Endometrium (tissue), 2 donors: ENCODE data around the gene BMP3.

Experiments
- FAIRE-seq: peaks from 2 replicates; lab custom pipeline; 2012; peaks lifted over from hg19 to GRCh38; lab: Jason Lieb, UNC
- donor health status: control.
- donor health status: control.

The BMP3 gene

DNA sequence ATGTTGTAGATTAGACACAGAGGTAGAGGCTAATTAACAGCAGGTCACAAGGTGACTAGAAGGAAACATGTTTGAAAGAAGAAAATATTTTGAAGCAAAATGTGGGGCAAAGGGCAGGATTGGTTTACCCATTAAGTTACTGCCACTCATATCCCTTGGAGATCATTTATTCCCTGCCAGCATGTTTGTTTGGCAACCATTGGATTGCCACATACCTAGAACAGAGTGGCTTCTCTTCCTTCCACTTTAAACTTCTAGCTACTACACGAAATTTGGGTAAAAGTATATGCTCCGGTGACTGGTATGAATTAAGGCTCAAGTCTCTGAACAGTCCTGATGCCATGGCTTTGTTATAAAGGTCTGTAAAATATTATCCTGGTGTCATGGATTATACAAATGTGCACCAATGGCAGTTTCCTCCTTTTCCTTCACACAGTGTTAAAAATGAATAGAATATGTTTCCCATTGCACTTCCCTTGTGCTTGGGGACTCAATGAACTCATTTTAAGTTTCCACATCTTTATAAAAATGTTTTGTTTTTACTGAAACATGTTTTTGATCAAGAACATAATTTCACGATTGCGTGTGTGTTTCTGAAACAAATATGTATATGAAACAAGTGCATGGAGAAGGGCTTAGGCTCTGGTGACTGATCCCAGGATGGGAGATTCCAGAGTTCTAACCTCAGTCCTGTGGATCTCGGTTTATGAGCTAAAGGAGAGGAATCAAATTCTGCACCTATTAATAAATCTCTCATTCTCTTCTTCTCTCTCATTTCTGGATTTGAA is 12.3 kb downstream of the BMP3 start:
- no peak for FAIRE-seq

DNA sequence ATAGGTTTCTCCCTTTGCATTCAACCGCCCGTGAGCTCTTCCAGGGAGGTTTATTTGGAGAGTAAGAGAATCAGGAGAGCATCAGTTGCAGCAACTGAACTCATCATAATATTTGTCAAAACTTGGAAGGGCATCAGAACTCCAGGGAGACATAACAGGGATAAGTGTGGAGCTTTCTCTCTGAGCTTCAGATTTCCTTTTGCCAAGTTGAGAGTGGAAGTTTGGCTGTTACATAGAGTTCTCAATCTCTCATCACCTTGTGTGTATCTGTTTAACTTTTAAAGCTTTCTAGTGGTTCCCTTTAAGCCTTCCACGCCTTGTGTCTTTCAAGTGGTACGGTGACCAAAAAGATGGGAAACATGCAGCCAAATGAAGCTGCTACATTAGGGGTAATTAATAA is 18.8 kb downstream of the BMP3 start:
- FAIRE-seq: no peak

DNA sequence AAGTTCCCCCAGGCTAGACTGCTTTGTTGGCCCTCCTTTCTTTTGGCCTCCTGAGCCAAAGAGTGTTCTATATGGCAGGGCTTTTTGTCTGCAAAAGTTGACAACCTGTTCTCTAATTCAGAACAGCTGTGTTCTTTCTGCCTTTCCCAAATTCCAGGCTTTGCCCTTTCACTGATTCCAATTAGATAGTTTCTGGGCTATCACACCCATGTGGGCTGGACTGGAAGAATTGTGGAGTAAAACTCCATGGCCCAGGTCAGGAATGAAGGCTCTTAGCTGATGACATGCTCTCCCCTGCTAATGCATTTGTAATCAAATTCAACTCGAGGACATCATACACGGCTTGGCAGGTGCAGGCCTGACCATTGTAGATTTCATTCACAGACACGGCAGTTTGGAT is 19.4 kb downstream of the BMP3 start:
- FAIRE-seq: no peak

DNA sequence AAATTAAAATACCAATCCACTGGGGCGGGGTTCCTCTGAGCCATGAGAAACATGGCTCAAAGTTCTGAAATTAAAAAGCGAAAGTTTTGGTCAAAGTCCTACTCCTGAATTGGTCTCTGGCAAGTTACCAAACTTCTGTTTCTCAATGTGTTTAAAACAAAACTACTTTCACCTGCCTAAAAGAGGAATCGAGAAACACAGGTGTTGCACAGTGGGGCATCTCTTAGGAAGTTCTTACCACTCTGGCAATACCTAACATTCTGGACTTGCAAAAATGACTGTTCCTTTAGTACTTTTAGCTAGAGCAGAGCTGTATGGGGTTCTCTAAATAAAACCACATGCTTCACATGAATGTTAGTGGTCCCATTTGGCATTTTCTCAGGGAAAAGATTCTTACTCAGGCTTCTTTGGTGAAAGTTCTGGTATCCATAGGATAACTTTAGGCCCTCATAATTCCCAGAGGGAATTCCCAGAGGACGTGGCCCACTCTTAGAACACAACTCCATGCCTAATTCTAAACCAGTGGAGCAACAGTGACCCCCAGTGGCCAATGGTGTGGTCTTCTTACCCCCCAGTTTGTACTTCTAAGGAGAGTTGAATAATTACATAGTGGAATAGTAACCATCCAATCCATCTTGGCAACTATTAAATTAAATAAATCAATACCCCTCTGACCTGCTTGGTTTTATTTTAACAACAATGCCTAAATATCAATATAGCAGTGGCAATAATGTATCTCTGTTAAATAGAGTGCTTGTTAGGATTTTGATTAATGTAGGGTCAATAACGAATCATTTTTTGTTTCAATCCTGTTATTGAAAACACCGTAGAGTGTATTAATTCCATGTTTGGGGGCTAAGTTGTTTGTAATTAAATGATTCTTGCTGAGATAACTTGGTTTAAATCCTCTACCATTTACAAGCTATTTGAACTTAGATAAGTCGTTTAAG is 21.9 kb downstream of the BMP3 start:
- FAIRE-seq: no peak

- FAIRE-seq: no peak
Measured at GRCh38 chr4:81058621-81059020, 28.1 kb downstream of the BMP3 start.

DNA sequence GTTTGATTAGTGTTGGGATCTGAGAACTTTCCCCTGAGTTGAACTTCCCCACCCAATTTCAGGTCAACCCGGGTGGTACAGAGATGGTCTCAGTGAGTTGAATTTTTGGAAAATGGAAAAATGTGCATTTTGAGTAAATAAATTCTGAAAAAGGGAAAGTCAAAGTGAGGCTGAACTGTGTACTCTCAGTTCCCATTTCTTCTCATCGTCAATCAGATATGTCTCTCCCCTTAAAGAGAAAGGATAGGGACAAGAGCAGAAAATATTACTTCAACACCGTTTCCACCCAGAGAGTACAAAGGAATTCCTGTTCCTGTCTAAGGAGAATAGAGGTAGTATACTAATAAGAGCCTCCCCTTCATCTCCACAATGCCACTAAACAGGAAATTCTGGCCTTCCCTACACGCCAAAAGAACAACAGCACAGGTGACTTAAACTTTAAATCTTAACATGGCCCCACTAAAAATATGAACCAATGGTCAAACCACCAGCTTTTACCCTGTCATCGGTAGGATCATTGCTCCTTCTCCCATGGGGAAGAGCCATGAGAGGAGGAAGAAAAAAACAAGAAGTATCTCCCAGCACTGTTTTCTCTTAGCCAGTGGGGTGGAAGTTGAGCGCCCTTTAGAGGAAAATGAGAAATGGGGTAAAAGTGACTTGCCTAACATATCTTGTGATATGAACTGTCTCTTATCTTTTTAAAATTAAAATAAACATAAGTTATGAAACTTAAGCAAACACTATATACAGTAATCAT is 30.3 kb downstream of the BMP3 start:
- no peak for FAIRE-seq

DNA sequence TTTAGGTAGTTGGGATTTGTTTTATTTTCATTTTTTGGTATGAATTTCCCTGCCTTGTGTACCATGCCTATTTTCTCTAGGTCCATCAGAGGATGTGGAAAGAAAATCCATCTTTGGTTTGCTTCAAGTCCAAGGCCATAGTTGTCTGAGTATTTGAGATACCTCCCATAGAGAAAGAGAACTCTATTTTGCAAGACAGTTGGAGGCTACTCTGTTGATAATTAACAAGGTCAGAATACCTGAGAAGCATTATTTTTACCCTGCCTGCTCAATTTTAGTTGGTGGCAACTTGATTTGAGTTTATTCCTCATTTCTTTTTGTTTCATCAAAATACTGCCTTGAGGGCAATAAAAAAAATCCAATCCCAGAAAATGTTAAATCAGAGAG is 30.8 kb downstream of the BMP3 start:
- no peak for FAIRE-seq

GRCh38 chr4:81062001-81062400 is 31.5 kb downstream of the BMP3 start:
- no peak for FAIRE-seq

DNA sequence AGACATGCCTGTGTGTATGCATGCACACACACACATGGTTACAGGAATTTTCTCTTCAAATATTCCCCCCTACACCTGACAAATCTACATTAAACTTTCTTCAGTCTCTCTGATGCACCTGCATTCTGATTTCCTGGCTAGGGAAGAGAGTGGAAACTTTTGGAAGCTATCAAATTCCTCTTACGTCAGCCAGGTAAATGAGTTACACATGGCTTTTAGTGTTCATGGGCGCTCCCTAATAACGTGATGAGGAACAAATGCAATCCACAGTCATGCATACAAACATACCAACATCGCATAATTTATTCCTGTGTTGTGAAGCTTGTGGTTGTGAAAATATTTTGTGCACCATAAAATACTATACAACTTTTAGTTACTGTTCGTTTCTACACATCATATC is 34.9 kb downstream of the BMP3 start:
- FAIRE-seq: no peak

- FAIRE-seq: no peak
Measured at GRCh38 chr4:81069706-81070331, 39.3 kb downstream of the BMP3 start.

GRCh38 chr4:81071013-81071412 is 40.5 kb downstream of the BMP3 start:
- no peak for FAIRE-seq

- FAIRE-seq: no peak
Measured at GRCh38 chr4:81081156-81081555, 50.6 kb downstream of the BMP3 start.

- FAIRE-seq: no peak
Measured at GRCh38 chr4:81084029-81084428, 53.5 kb downstream of the BMP3 start.

DNA sequence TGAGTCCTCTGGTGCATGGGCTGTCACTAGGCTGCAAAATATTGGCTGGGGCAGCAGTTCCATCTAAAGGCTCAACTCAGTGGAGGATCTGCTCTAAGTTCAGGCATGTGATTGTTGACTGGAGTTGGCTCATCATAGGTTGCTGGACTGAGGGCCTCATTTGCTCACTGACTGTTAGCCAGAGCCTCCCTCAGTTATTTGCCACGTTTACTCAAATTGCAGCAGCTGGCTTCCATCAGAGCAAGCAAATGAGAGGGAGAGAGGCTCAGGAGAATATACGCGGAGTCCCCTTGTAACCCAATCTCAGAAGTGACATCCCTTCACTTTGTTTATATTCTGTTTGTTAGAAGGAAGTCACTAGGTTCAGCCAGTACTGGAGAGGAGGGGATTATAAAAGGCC is 54.1 kb downstream of the BMP3 start:
- FAIRE-seq: no peak

GRCh38 chr4:81085291-81085690 is 54.8 kb downstream of the BMP3 start:
- no peak for FAIRE-seq

GRCh38 chr4:81085979-81086378 is 55.5 kb downstream of the BMP3 start:
- FAIRE-seq: no peak

- FAIRE-seq: no peak
Measured at GRCh38 chr4:81093720-81094401, 63.4 kb downstream of the BMP3 start.

DNA sequence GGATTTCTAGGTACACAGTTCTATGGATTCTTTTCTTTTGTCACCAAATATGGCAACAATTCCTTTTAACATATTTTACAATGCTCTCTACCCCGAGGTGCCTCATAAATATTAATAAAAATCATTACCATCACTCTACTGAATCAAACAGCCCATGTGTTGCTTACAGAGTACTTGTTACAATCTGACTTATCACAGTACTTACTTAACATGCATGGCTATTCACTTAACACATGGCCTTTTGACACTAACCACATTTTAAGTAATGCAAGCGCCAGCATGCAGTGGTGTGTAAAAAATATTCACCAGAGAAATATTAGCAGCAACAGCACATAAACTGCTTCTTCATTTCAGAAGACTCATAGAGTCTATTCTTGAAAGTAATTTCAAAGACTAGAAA is 64.9 kb downstream of the BMP3 start:
- no peak for FAIRE-seq

GRCh38 chr4:81096566-81096965 is 66.1 kb downstream of the BMP3 start:
- no peak for FAIRE-seq

DNA sequence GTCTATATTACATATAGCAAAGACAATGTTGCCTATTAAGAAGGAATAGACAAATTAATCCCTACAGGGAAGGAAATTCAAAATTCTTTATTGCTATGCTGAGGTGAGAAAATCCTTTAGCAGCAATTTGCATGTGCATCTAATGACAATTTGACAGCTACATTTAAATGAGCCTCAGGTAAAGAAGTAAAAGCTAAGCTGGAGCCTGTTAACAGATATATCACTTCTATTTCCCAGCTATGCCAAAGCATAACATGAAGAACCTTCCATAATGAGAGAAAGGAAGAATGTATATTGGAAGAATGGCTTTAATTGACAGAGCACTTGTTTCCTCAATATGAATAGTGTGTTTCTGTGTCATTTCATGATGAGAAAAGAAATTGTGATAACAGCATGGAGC is 71.6 kb downstream of the BMP3 start:
- FAIRE-seq: no peak

GRCh38 chr4:81106150-81106549 is 75.6 kb downstream of the BMP3 start:
- FAIRE-seq: no peak
